ENCODE data around the gene BEND7. TPM values are rescaled to one million over a fixed set of nuclear protein-coding genes. Genes with fewer than 3 reads are reported as not detected.

BEND7 gene
- total RNA-seq, 4 donors from 2014 or later = 10.8 to 27.5 (median 21.5) TPM

- Histone ChIP-seq H3K27ac (no peak overlapping the region), H3K27me3 (no peaks in the 10 kb centered on the region), H3K9me3 (peaks cover 0 to 7% (median 0%) of the 10 kb centered on the region in 4 donors), H3K4me1 (no peaks in the 10 kb centered on the region), H3K4me3 (no peak overlapping the region), H3K36me3 (no peaks in the 10 kb centered on the region)
- no peak for DNase-seq (ENCODE audit: low spot score in 2 of 2)
- TF ChIP-seq EP300 (IDR thresholded peaks at IDR 0.05) (no peak), CTCF (IDR thresholded peaks at IDR 0.05) (no peak), POLR2A (IDR thresholded peaks at IDR 0.05) (no peak)
Observed at GRCh38 chr10:13396369-13396768, 132.4 kb downstream of the BEND7 start.

- Histone ChIP-seq H3K4me3 (no peak overlapping the region), H3K36me3 (no peaks in the 10 kb centered on the region), H3K4me1 (peaks cover 0 to 6% (median 0%) of the 10 kb centered on the region in 4 donors), H3K27ac (no peak overlapping the region), H3K9me3 (peaks cover 0 to 7% (median 0%) of the 10 kb centered on the region in 4 donors), H3K27me3 (no peaks in the 10 kb centered on the region)
- 86 to 91% methylated on average over 3 of the region's 3 CpGs for WGBS, 2 donors
- DNase-seq (ENCODE audit: low spot score in 2 of 2) = no peak
- no peak for TF ChIP-seq EP300 (IDR thresholded peaks at IDR 0.05)
- no peak for TF ChIP-seq POLR2A (IDR thresholded peaks at IDR 0.05)
- TF ChIP-seq CTCF (IDR thresholded peaks at IDR 0.05) = no peak
Observed at GRCh38 chr10:13395540-13395939, 133.3 kb downstream of the BEND7 start.

GRCh38 chr10:13393640-13394039 lies 135.2 kb downstream of the BEND7 start:
- H3K27me3 ChIP-seq = no peaks in the 10 kb centered on the region
- H3K4me3 ChIP-seq = no peak overlapping the region
- H3K9me3 ChIP-seq = peaks cover 0 to 7% (median 0%) of the 10 kb centered on the region in 4 donors
- H3K4me1 ChIP-seq = peaks cover 0 to 6% (median 0%) of the 10 kb centered on the region in 4 donors
- no peak overlapping the region for H3K27ac ChIP-seq
- H3K36me3 ChIP-seq = no peaks in the 10 kb centered on the region
- 52% methylated on average over 4 of the region's 4 CpGs for WGBS, 2 donors
- DNase-seq (ENCODE audit: low spot score in 2 of 2) = no peak
- no peak for TF ChIP-seq CTCF (IDR thresholded peaks at IDR 0.05)
- no peak for TF ChIP-seq EP300 (IDR thresholded peaks at IDR 0.05)
- no peak for TF ChIP-seq POLR2A (IDR thresholded peaks at IDR 0.05)

DNA sequence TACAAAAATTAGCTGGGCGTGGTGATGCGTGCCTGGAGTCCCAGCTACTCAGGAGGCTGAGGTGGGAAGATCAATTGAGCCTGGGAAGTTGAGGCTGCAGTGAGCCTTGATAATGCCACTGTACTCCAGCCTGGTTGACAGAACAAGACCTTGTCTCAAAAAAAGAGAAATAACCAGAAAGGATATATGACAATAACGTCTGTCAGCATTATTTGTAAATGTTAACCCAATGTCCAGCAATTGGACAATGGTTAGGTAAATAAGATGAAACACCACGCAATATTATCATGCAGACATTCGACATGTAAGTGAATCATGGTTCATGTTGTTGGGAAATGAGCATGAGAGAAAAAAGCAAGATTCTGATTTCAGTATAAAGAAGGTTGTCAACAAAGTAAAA lies 136.1 kb downstream of the BEND7 start:
- DNase-seq (ENCODE audit: low spot score in 2 of 2) = no peak
- H3K27ac ChIP-seq = no peak overlapping the region
- H3K9me3 ChIP-seq = peaks cover 0 to 7% (median 0%) of the 10 kb centered on the region in 4 donors
- H3K4me3 ChIP-seq = no peak overlapping the region
- no peaks in the 10 kb centered on the region for H3K36me3 ChIP-seq
- H3K27me3 ChIP-seq = no peaks in the 10 kb centered on the region
- 87 to 90% methylated on average over 5 of the region's 5 CpGs for WGBS, 2 donors
- no peak for TF ChIP-seq POLR2A (IDR thresholded peaks at IDR 0.05)
- no peak for TF ChIP-seq EP300 (IDR thresholded peaks at IDR 0.05)
- no peak for TF ChIP-seq CTCF (IDR thresholded peaks at IDR 0.05)
- H3K4me1 ChIP-seq = peaks cover 0 to 6% (median 0%) of the 10 kb centered on the region in 4 donors

Small RNA genes lying within 50 kb of the gene (small RNA-seq; reads per million reads assigned to genes)
- not detected for gene RF00019

Other genes starting within 250 kb of the BEND7 start
- 10 to 100 TPM; 14.1 to 40.9 (median 32.5) TPM for gene PHYH, start 228.9 kb downstream of the BEND7 start, total RNA-seq
- gene SEPHS1, start 180.7 kb downstream of the BEND7 start, total RNA-seq = 10 to 100 TPM; 18.0 to 28.4 (median 23.9) TPM
- 10 to 100 TPM; 22.9 to 34.3 (median 32.8) TPM for gene PRPF18, start 58.0 kb upstream of the BEND7 start, total RNA-seq